Cerebellar cortex (tissue), 1 donor: Measurements from ENCODE around the gene CABLES2.
A peak's percentile ranks its signal among the peaks of the same experiment; 100 is the strongest.

Experiments used
- DNase-seq: peaks from one replicate; pipeline ENCODE4 v3.0.0-alpha.2; 2015; ENCODE audit warnings: low spot score

Gene CABLES2

DNA sequence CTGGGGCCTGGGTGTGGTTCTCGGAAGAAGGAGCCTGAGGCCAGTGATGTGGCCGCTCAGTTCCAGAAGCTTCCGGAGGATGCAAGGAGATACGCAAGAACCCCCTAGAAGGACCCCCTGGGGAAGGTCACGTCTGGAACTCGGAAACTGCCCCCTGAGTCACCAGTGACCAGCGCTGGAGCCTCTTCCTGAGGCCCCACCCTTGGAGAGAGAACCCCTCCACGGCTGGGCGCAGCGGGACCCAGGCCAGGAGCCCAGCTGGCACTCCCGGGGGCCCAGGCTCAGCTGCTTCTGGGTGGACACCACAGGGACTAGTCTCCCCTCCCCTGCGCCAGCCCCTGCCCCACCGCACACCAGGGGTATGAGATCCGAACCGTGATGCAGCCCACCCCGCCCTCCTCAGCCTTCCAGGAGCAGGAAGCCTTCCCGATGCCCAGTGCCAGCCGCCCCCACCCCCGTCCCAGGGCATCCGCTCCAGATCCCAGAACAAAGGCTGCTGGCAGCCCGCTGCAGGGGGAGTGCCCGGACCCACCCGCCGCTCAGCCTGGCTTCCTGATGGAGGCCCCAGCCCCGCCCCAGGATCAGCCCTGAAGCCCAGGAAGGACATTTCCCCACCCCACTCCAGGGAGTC lies 47.5 kb downstream of the CABLES2 start:
- no peak for DNase-seq

DNA sequence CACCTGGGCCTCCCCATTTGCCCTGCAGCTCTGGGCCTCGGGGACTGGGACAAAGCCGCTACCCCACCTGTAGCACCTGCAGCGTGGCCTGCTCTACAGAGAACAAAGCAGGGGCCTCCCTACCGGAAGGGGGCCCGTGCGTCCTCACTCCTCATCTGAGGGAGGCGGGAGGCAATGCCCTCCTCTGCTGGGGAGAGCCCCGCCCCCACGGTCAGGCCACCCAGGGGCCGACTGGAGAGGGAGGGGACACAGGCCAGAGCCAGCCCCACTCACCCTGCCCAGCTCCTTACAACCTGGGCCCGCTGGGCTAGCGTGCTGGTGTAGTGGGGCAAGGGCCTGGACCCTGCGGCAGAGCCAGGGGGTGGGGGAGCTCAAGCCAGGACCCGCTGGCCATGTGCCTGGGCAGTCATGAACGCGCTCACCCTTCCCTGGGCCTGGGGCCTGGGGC lies 48.0 kb downstream of the CABLES2 start:
- DNase-seq: no peak

DNA sequence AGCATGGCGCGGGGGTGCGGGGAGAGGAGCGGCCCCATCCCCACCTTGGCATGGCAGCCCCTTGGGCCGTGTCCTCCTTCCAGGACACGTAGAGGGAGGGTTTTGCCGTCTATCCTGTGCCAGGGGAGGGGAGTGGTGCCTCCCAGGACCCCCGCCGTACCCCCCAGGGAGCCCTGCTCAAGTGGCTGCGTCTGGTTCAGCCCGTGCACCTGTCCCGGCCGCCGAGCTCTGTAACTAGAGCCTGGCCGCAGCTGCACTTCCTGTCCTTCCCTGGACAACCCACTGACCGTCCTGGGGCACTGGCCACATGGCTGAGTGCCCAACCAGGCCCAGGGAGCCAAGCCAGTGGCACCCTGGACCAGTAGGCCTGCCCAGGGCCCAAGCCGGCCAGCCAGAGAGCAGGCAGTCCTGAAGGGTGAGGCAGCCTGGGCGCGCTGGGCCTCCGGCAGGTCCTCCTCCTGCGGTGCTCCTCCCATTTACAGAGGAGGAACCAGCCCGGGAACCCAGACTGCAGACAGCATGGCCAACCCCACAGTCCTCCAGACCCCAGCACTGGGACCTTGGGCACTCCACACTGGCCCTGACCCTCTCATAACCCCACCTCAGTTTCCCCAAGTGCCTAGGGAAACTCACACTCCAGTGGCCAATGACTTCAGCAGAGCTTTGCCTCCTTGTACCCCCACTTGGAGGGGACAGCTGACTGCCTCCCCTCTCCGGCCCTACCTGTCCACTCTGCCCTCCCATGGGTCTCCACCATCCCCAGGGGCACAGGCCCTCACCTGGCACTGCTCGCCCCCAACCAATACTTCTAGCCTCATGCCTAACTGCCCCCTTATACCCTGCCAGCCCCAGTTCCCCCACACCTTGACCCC lies 48.7 kb downstream of the CABLES2 start:
- DNase-seq: no peak

- DNase-seq: no peak
Observed at GRCh38 chr20:62357681-62358080, 49.4 kb downstream of the CABLES2 start.

DNA sequence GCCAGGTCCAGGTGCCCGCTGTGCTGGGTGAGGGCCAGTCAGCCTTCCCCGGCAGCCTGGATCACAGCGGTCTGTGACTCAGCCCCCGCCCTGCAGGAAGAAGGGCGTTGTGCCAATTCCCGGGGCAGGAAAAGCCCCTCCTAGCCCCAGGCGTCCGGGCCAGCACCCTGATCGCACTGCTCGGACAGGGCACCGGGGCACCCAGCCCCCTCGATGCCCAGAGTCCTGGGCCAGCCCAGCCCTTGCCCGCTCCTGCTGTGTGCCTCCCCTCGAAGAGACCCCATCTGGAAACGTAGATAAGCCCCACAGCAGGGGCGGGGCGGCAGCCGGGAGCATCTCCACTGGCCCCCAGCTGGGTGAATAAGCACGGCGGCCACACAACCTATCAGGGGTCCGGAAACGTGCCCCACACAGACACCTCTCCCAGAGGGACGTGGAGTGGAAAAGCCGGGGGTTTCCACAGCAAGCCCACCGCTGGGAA lies 49.9 kb downstream of the CABLES2 start:
- peak; percentile 72 for DNase-seq

- DNase-seq: no peak
Observed at GRCh38 chr20:62356589-62357186, 50.4 kb downstream of the CABLES2 start.

- DNase-seq: peak; percentile 70
Observed at GRCh38 chr20:62355878-62356588, 51.1 kb downstream of the CABLES2 start.

- no peak for DNase-seq
Observed at GRCh38 chr20:62355516-62355877, 51.6 kb downstream of the CABLES2 start.

- no peak for DNase-seq
Observed at GRCh38 chr20:62354811-62355341, 52.2 kb downstream of the CABLES2 start.

DNA sequence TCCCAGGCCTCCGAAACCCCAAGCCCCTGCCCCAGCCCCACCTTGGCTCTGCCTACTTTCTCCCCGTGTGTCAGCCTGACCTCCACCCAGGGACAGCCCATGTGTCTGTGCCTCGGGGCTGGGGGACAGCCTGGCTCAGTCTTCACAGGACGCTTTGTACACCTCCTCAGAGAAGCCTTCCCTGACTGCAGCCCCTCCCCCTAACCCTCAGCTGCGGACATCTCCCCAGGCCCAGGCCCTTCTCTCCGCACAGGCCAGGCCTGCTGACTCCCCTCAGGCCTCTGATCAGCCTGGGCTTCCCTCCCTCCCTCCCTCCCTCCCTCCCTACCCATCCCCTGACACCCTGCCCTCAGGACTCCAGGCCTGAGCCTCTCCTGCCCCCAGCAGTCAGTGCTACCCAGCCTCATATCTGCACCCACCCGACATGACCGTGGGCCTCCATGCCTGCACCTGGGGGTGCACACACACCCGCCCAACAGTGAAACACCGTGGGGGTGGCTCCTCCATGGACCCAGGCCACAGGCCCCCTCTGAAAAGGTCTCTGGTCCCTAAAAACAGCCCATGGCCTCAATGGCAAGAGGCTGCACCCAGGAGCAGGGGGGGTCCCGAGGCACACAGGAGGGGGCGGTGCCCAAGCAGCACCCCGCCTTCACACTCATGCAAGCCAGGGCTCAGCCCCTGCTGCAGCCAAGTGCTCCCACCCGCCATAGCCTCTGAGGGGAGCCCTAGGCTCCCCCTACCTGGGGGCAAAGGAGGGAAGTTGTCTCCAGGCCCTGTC lies 52.9 kb downstream of the CABLES2 start:
- no peak for DNase-seq

GRCh38 chr20:62353289-62354030 lies 53.6 kb downstream of the CABLES2 start:
- no peak for DNase-seq

GRCh38 chr20:62352402-62353288 lies 54.4 kb downstream of the CABLES2 start:
- DNase-seq: peak; percentile 95

GRCh38 chr20:62351469-62352401 lies 55.4 kb downstream of the CABLES2 start:
- DNase-seq: no peak

GRCh38 chr20:62350629-62351422 lies 56.3 kb downstream of the CABLES2 start:
- no peak for DNase-seq

GRCh38 chr20:62350098-62350628 lies 56.9 kb downstream of the CABLES2 start:
- no peak for DNase-seq

GRCh38 chr20:62349556-62350097 lies 57.5 kb downstream of the CABLES2 start:
- DNase-seq: no peak

DNA sequence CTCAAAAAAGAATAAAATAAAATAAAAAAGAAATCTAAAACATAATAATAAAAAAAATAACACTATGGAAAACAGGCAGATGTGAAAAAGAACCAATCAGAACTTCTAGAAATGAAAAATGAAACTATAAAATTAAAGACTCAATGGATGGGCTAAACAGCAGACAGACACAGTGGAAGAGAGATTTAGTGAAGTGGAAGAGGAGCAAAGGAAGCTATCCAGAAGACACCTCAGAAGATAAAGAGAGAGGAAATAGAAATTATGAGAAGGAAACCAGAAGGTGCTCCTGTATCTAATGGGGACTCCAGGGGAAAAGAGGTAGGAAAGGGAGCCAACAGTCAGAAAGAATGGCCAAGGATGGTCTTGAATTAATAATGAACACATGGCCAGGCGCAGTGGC lies 58.5 kb downstream of the CABLES2 start:
- no peak for DNase-seq
